Thyroid gland (tissue), 4 donors: ENCODE data around the gene PGLYRP3.

Experiments
- CTCF ChIP-seq, 6 experiments: fragments of 200-600 bp in 3 of 6; fragments of 450-650 bp in 3 of 6; sonication (generic) in 3 of 6; IDR thresholded peaks; one replicate each; pipeline ENCODE4 v1.5.1; 2016 to 2019; ENCODE audit warnings: antibody characterized with exemption in 6 of 6, mild to moderate bottlenecking in 2 of 6, inconsistent platforms in 1 of 6, moderate library complexity in 1 of 6
- POLR2A ChIP-seq, 2 donors: fragments of 450-650 bp; IDR thresholded peaks; one replicate each; pipeline ENCODE4 v1.6.1; 2017; ENCODE audit warnings: antibody characterized with exemption in 2 of 2, mild to moderate bottlenecking in 2 of 2, moderate library complexity in 1 of 2

GRCh38 chr1:153253076-153253475 is 59.7 kb downstream of the PGLYRP3 start:
- TF ChIP-seq CTCF (IDR thresholded peaks at IDR 0.05): no peak
- no peak for TF ChIP-seq POLR2A (IDR thresholded peaks at IDR 0.05)
